ENCODE results near the gene ACVR1B. TPM values are rescaled to one million over a fixed set of nuclear protein-coding genes. Genes with fewer than 3 reads are reported as not detected.

Gene ACVR1B
- total RNA-seq, 1 experiment from 2014 or later, result 13.4 TPM

GRCh38 chr12:52033446-52034140 lies 82.1 kb downstream of the ACVR1B start:
- peak overlapping the region; percentile 77 for H3K4me2 ChIP-seq
- H3K27me3 ChIP-seq (ENCODE audit: insufficient read depth, low read depth), result no peaks in the 10 kb centered on the region; the same call in 1 of the 2 replicates
- no peaks in the 10 kb centered on the region for H3K9me2 ChIP-seq (ENCODE audit: insufficient read depth)
- ChIA-PET CTCF (interaction anchor here (1.3 to 1.4 kb wide), 2 partner anchors 35 to 38 kb away, joined by 4 to 17 read pairs; partner anchors contain the start of gene ATG101), POLR2A (ENCODE audit: unreplicated experiment) (interaction anchor here (0.6 to 1.9 kb wide), 3 partner anchors 17 to 36 kb away, joined by 5 to 38 read pairs (median 11); partner anchors contain the start of genes ATG101 and NR4A1)
- no peaks in the 10 kb centered on the region for H4K20me1 ChIP-seq (ENCODE audit: insufficient read depth)
- peaks cover 25% of the 10 kb centered on the region for H3K4me1 ChIP-seq (replicated peaks; ENCODE audit: insufficient read depth)
- BruUV-seq (replicated peaks), result TSS peak; percentile 96
- peaks cover 26% of the 10 kb centered on the region; the same call in 1 of the 2 replicates for H3F3A ChIP-seq (ENCODE audit: insufficient read depth, low read depth)
- no peaks in the 10 kb centered on the region for H3K79me2 ChIP-seq (ENCODE audit: low read depth)
- no peaks in the 10 kb centered on the region for H3K36me3 ChIP-seq (ENCODE audit: low read depth)
- H2AFZ ChIP-seq, result peak overlapping the region; percentile 68
- TF ChIP-seq CTCF (conservative IDR thresholded peaks at IDR 0.05), result no peak
- peak overlapping the region; percentile 53; the same call in 1 of the 2 replicates for H3K4me3 ChIP-seq
- H3K9me3 ChIP-seq (ENCODE audit: insufficient read depth, low read depth), result no peaks in the 10 kb centered on the region
- intact Hi-C loops (cut with micrococcal nuclease; ENCODE audit: unreplicated experiment), result no loop called here
- no peak overlapping the region for H3K27ac ChIP-seq
- no peak for DNase-seq

GRCh38 chr12:52035190-52035589 lies 83.7 kb downstream of the ACVR1B start:
- Histone ChIP-seq H2AFZ (no peak overlapping the region), H3K27ac (no peak overlapping the region), H3K36me3 (ENCODE audit: low read depth) (no peaks in the 10 kb centered on the region), H3K27me3 (ENCODE audit: insufficient read depth, low read depth) (no peaks in the 10 kb centered on the region; the same call in 1 of the 2 replicates), H4K20me1 (ENCODE audit: insufficient read depth) (no peaks in the 10 kb centered on the region), H3K4me3 (no peak overlapping the region), H3K4me1 (replicated peaks; ENCODE audit: insufficient read depth) (peaks cover 15% of the 10 kb centered on the region), H3F3A (ENCODE audit: insufficient read depth, low read depth) (peaks cover 34% of the 10 kb centered on the region; the same call in 1 of the 2 replicates), H3K4me2 (no peak overlapping the region), H3K79me2 (ENCODE audit: low read depth) (no peaks in the 10 kb centered on the region), H3K9me2 (ENCODE audit: insufficient read depth) (no peaks in the 10 kb centered on the region), H3K9me3 (ENCODE audit: insufficient read depth, low read depth) (no peaks in the 10 kb centered on the region)
- DNase-seq, result no peak
- TF ChIP-seq EZH2 (IDR thresholded peaks at IDR 0.05; ENCODE audit: low read depth) (no peak), CTCF (conservative IDR thresholded peaks at IDR 0.05) (no peak)
- BruUV-seq (replicated peaks), result no TSS peak
- ChIA-PET CTCF (no interaction called here), POLR2A (ENCODE audit: unreplicated experiment) (interaction anchor here (0.6 kb wide), 1 partner anchor 16 kb away, joined by 3 read pairs; the partner anchor contains the start of gene NR4A1)
- intact Hi-C loops (cut with micrococcal nuclease; ENCODE audit: unreplicated experiment), result no loop called here

GRCh38 chr12:52035926-52036325 lies 84.4 kb downstream of the ACVR1B start:
- H3K27ac ChIP-seq, result no peak overlapping the region
- peaks cover 34% of the 10 kb centered on the region; the same call in 1 of the 2 replicates for H3F3A ChIP-seq (ENCODE audit: insufficient read depth, low read depth)
- CTCF ChIA-PET, result interaction anchor here (1.0 kb wide), 1 partner anchor 34 kb away, joined by 5 read pairs; the partner anchor contains the start of gene ATG101
- no peak for TF ChIP-seq EZH2 (IDR thresholded peaks at IDR 0.05; ENCODE audit: low read depth)
- TF ChIP-seq CTCF (conservative IDR thresholded peaks at IDR 0.05), result no peak
- no peaks in the 10 kb centered on the region for H4K20me1 ChIP-seq (ENCODE audit: insufficient read depth)
- no peaks in the 10 kb centered on the region; the same call in 1 of the 2 replicates for H3K27me3 ChIP-seq (ENCODE audit: insufficient read depth, low read depth)
- no peaks in the 10 kb centered on the region for H3K36me3 ChIP-seq (ENCODE audit: low read depth)
- intact Hi-C loops (cut with micrococcal nuclease; ENCODE audit: unreplicated experiment), result loop anchor here (2.0 kb wide), 1 partner anchor 15 kb away; the partner anchor contains the start of gene NR4A1
- no peaks in the 10 kb centered on the region for H3K9me3 ChIP-seq (ENCODE audit: insufficient read depth, low read depth)
- no peak for DNase-seq
- no peak overlapping the region for H2AFZ ChIP-seq
- no peaks in the 10 kb centered on the region for H3K9me2 ChIP-seq (ENCODE audit: insufficient read depth)
- H3K4me1 ChIP-seq (replicated peaks; ENCODE audit: insufficient read depth), result peaks cover 14% of the 10 kb centered on the region
- no TSS peak for BruUV-seq (replicated peaks)
- no peaks in the 10 kb centered on the region for H3K79me2 ChIP-seq (ENCODE audit: low read depth)
- H3K4me3 ChIP-seq, result no peak overlapping the region
- POLR2A ChIA-PET (ENCODE audit: unreplicated experiment), result no interaction called here
- H3K4me2 ChIP-seq, result 0 out of 2 replicates have a peak overlapping the region, but pooled peaks have one; percentile 68

Measured in PC-9 (cell line).